ENCODE results near the gene ZNF43. TPM values are rescaled to one million over a fixed set of nuclear protein-coding genes. Genes with fewer than 3 reads are reported as not detected.
A peak's percentile ranks its signal among the peaks of the same experiment; 100 is the strongest.
"Not testable (repeated sequence)": the region's sequence is repeated elsewhere in the genome, so short reads cannot be mapped to it uniquely, and the experiment has no call there.

Gene ZNF43
- total and polyA plus RNA-seq, 7 donors, result 1.8 to 16.3 (median 10.0) TPM

GRCh38 chr19:21877976-21878375 lies 42.0 kb upstream of the ZNF43 start:
- no peaks in the 10 kb centered on the region for H3K9me3 ChIP-seq
- TF ChIP-seq, protein P1, sequence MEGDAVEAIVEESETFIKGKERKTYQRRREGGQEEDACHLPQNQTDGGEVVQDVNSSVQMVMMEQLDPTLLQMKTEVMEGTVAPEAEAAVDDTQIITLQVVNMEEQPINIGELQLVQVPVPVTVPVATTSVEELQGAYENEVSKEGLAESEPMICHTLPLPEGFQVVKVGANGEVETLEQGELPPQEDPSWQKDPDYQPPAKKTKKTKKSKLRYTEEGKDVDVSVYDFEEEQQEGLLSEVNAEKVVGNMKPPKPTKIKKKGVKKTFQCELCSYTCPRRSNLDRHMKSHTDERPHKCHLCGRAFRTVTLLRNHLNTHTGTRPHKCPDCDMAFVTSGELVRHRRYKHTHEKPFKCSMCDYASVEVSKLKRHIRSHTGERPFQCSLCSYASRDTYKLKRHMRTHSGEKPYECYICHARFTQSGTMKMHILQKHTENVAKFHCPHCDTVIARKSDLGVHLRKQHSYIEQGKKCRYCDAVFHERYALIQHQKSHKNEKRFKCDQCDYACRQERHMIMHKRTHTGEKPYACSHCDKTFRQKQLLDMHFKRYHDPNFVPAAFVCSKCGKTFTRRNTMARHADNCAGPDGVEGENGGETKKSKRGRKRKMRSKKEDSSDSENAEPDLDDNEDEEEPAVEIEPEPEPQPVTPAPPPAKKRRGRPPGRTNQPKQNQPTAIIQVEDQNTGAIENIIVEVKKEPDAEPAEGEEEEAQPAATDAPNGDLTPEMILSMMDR (IDR thresholded peaks at IDR 0.05), result no peak
- no peak for TF ChIP-seq POLR2A (IDR thresholded peaks at IDR 0.05)
- intact Hi-C loops (cut with DNase I), result no loop called here
- H3K36me3 ChIP-seq, result no peaks in the 10 kb centered on the region
- no peaks in the 10 kb centered on the region for H3K27me3 ChIP-seq
- H3K4me3 ChIP-seq, result no peak overlapping the region
- no peak overlapping the region for H3K27ac ChIP-seq
- no peak for DNase-seq
- WGBS, 2 donors, result 73 to 87% methylated on average over 2 of the region's 2 CpGs
- H3K4me1 ChIP-seq, result no peaks in the 10 kb centered on the region

GRCh38 chr19:21876608-21877007 lies 40.6 kb upstream of the ZNF43 start:
- intact Hi-C loops (cut with DNase I); H3K4me3 ChIP-seq; H3K9me3 ChIP-seq; H3K27ac ChIP-seq; H3K27me3 ChIP-seq; H3K4me1 ChIP-seq; DNase-seq; H3K36me3 ChIP-seq: not testable (repeated sequence)
- 82 to 89% methylated on average over 7 of the region's 7 CpGs for WGBS, 2 donors

- H3K27ac ChIP-seq, result no peak overlapping the region
- H3K27me3 ChIP-seq, result peaks cover 0 to 4% (median 0%) of the 10 kb centered on the region in 3 donors
- TF ChIP-seq POLR2A (IDR thresholded peaks at IDR 0.05) (no peak), EP300 (IDR thresholded peaks at IDR 0.05) (no peak), POLR2AphosphoS5 (IDR thresholded peaks at IDR 0.05) (no peak)
- TF ChIP-seq, protein P1 (IDR thresholded peaks at IDR 0.05), result no peak
- no peak overlapping the region for H3K4me3 ChIP-seq
- WGBS, 2 donors, result 48% methylated on average over 9 of the region's 9 CpGs
- no peak for DNase-seq
- intact Hi-C loops (cut with DNase I), result no loop called here
- peaks cover 0 to 3% (median 0%) of the 10 kb centered on the region in 4 donors for H3K4me1 ChIP-seq
- H3K9me3 ChIP-seq, result no peaks in the 10 kb centered on the region
- H3K36me3 ChIP-seq, result no peaks in the 10 kb centered on the region
Measured at GRCh38 chr19:21856773-21857514, 21.0 kb upstream of the ZNF43 start.

DNA sequence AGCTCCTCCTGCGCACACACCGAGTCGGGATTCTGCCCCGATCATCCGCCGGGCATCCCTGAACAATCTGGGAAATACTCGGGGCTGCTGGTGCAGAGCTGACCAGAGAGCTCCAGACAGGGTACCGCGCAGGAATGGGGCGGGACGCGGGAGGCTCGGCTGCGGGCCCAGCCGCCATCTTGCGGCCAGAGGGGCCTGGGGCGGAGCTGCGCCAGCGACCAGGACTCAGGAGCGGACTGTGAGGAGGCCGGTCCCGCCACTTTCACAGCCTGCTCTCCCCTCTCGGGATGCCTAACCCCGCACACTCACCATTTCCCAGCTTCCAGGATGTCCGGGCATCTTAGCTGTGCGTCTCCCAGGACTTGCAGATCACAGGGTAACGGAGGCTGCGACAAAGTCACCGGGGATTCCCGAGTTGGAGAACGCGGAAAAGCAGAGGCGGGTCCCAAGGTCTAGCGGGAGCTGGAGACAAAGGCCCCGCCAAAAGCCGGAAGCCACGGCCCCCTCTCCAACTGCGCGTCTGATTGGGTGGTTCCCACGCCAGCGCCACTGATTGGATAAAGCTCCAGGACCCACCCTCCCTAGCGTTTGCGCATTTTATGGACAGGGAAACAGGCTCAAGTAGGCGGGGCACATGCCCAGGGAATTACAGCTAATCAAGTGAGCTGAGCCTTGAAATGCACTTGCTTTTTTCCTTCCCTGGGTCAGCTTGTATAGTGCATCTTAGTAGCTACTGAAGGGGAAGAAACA lies 15.8 kb upstream of the ZNF43 start:
- TF ChIP-seq POLR2AphosphoS5 (IDR thresholded peaks at IDR 0.05), result peak; percentile 51 to 65 (median 65)
- TF ChIP-seq, protein P1 (IDR thresholded peaks at IDR 0.05), result no peak
- Histone ChIP-seq H3K27me3 (no peaks in the 10 kb centered on the region), H3K36me3 (peaks cover 0 to 4% (median 1%) of the 10 kb centered on the region in 4 donors), H3K9me3 (no peaks in the 10 kb centered on the region), H3K4me1 (peaks cover 0 to 15% (median 11%) of the 10 kb centered on the region in 4 donors), H3K4me3 (peak overlapping the region; percentile 63 to 81 (median 68)), H3K27ac (peak overlapping the region; percentile 80 to 87 (median 85))
- DNase-seq, result peak; percentile 98
- WGBS, 2 donors, result 0 to 1% methylated on average over 44 of the region's 44 CpGs
- intact Hi-C loops (cut with DNase I), result loop anchor here (2.0 kb wide), 1 partner anchor 17 kb away; no protein-coding TSS in a partner anchor

DNA sequence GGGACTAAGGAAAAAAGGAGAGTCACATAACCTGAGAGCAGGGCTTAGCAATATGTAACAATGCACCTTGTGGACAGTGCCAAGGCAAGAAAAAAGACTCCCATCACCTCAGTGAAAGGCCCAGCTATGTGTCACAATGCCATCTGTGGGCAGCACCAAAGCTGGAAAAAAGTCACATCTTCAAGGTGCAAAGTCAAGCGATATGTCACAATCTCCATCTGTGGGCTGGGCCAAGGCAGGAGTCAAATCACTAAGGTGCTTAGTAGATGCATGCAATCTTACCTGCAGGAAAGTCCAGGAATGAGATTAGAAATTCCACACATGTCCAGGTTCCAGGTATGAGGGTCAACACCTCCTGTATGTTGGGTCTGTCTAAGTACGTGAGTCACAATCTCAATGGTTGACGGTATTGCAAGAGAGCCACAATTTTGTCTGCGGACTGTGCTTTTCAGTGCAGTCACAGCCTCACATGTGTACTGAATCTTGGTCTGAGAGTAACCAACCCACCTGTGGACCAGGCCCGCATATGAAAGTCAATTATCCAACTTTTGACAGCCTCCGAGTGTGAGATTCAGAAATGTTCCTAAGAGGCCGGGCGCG lies 14.8 kb upstream of the ZNF43 start:
- intact Hi-C loops (cut with DNase I), result loop anchor here (2.0 kb wide), 1 partner anchor 16 kb away; no protein-coding TSS in a partner anchor
- 74 to 88% methylated on average over 9 of the region's 9 CpGs for WGBS, 2 donors
- TF ChIP-seq POLR2A (IDR thresholded peaks at IDR 0.05) (no peak), POLR2AphosphoS5 (IDR thresholded peaks at IDR 0.05) (no peak), EP300 (IDR thresholded peaks at IDR 0.05) (no peak)
- TF ChIP-seq, protein P1 (IDR thresholded peaks at IDR 0.05), result no peak
- H3K27ac ChIP-seq, result peak overlapping the region in 2 of 4 donors; percentile 80 to 87
- no peaks in the 10 kb centered on the region for H3K9me3 ChIP-seq
- H3K36me3 ChIP-seq, result peaks cover 0 to 5% (median 2%) of the 10 kb centered on the region in 4 donors
- H3K4me3 ChIP-seq, result peak overlapping the region; percentile 63 to 81 (median 68)
- no peaks in the 10 kb centered on the region for H3K27me3 ChIP-seq
- H3K4me1 ChIP-seq, result peaks cover 0 to 15% (median 11%) of the 10 kb centered on the region in 4 donors
- DNase-seq, result no peak

Data from sigmoid colon (tissue), 7 donors.